H1 (cell line): ENCODE results near the gene SPATA13.

Experiments used
- BRCA1 ChIP-seq: IDR thresholded peaks from 2 replicates; pipeline ENCODE4 v1.6.1; 2012; ENCODE audit warnings: low read depth, low read length, improper control_type of control experiment
- MAFK ChIP-seq: IDR thresholded peaks from 2 replicates; pipeline ENCODE4 v1.6.1; 2012; ENCODE audit warnings: low read depth, mild to moderate bottlenecking, improper control_type of control experiment, low read length
- SIN3A ChIP-seq, 2 experiments: IDR thresholded peaks in 1 of 2; conservative IDR thresholded peaks in 1 of 2; 2 replicates each; pipeline ENCODE4 v1.6.1; 2011 to 2012; ENCODE audit warnings: low read length in 2 of 2, improper control_type of control experiment in 1 of 2, low read depth in 1 of 2, mild to moderate bottlenecking in 1 of 2
- TCF12 ChIP-seq: IDR thresholded peaks from 2 replicates; pipeline ENCODE4 v1.6.1; 2011; ENCODE audit warnings: low read depth, mild to moderate bottlenecking, low read length

DNA sequence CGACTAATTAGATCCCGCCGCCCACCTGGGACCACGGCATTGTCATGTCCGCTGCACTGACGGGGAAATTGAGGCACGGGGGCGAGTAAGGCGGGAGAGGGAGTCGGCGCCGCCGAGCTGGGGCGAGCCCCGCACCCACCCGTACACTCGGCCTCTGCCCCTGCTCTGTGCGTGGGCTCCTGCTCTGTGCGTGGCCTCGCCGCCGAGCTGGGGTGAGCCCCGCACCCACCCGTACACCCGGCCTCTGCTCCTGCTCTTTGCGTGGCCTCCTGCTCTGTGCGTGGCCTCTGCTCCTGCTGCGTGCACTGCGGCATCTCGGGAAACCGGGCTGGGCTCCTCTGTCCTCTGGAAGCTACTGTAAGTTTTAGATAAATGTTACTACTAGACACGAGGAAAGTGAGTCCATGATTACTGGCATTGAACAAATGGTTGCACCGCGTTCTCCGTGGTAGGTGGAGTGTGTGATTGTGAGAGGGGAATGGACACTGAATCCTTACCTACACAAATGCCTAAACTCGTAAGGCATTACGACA, 148.0 kb downstream of the SPATA13 start:
- no peak for TF ChIP-seq TCF12
- no peak for TF ChIP-seq MAFK
- no peak for TF ChIP-seq SIN3A (conservative IDR thresholded peaks at IDR 0.05 in 1 of 2, IDR thresholded peaks at IDR 0.05 in 1 of 2; ENCODE audit: low read depth in 1 of 2, low read length in 2 of 2)
- TF ChIP-seq BRCA1, result no peak
